LNCAP (cell line): ENCODE data around the gene TBC1D19.

Experiments used
- TF ChIP-seq, protein P1 (sequence below): fragments of 450-650 bp; IDR thresholded peaks from 2 replicates; pipeline ENCODE4 v1.5.1; 2017; ENCODE audit warnings: mild to moderate bottlenecking

Gene TBC1D19

DNA sequence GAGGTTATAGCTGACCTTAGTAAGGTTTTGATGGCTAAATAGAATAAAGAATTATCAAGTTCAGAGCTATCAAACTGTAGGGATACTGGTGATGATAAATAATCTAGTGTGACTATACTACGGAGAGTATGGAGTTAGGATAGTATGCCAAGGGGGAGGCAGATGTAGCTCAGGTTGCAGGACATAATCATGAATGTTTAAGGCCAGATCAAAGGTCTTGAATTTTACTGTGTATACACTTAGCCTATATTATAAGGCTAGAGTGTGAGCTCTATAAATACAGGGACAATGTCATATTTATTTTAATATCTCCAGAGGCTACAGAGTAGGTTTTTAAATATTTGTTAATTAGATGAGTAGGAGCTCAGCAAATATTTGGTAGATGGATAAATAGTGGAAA lies 145.7 kb downstream of the TBC1D19 start:
- TF ChIP-seq, protein P1, sequence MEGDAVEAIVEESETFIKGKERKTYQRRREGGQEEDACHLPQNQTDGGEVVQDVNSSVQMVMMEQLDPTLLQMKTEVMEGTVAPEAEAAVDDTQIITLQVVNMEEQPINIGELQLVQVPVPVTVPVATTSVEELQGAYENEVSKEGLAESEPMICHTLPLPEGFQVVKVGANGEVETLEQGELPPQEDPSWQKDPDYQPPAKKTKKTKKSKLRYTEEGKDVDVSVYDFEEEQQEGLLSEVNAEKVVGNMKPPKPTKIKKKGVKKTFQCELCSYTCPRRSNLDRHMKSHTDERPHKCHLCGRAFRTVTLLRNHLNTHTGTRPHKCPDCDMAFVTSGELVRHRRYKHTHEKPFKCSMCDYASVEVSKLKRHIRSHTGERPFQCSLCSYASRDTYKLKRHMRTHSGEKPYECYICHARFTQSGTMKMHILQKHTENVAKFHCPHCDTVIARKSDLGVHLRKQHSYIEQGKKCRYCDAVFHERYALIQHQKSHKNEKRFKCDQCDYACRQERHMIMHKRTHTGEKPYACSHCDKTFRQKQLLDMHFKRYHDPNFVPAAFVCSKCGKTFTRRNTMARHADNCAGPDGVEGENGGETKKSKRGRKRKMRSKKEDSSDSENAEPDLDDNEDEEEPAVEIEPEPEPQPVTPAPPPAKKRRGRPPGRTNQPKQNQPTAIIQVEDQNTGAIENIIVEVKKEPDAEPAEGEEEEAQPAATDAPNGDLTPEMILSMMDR = no peak

DNA sequence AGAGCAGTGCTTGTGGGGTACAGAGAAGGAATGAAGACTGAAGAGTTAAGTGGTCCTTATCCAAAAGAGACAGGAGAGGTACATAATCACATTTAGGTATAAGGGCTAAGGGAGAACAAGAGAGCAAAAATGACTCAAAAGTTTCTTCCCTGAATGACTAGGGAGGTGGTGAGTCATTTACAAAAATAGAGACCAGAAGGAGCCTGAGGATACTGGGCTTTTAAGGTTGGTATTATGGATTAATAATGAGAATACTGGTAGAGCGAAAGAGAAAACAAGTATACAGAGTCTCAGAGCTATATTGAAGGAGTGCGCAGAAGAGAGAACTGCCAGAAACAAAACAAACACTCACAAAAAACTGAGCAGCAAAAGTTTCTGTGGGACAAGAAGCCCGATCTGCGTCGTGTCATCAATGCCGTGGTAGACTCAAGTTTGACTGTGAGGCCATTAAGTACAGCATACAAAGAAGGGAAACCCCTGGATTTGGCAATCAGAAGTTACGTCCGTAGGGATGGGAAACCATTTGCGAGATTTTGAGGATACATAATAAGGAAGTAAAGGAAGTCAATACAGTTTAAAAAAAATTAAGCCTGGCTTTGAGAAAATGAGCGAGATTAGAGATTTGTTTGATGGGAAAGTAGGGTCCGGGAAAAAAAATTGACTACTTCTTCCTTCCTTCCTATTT lies 147.6 kb downstream of the TBC1D19 start:
- TF ChIP-seq, protein P1 = no peak

DNA sequence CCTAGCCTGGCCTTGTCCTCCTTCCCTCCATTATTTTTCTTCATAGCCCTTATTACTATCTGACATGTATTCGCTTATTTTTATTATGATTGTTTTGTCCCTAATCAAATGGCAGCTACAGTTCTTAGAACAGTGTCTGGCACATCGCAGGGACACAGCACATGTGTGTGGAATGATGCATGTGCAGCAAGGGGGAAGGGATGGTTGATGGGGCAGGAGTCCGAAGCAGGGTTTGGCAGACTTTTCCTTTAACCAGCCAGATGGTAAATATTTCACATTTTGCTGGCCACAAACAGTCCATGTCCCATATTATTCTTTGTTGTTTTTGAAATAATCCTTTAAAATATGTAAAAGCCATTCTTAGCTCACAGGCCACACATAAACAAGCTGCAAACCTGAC lies 148.5 kb downstream of the TBC1D19 start:
- TF ChIP-seq, protein P1 = no peak

DNA sequence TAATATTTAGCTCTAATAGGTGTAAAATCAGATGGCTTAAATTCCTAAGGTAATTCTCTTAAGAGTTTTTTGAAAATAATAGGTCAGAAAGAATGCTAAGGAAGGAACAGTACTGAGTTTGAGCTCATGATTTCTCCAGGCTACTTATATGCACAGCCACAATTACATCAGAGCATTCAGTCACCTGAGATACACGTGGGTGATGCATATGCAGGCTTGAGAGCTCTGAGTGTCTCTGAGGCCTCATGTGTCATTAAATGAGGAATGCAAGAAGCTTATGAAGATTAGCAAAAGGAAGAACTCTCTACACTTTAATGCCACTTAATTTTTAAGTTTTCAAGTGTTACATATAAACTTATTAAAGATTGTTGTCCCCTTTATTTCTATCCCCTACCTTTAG lies 152.7 kb downstream of the TBC1D19 start:
- TF ChIP-seq, protein P1 = no peak

DNA sequence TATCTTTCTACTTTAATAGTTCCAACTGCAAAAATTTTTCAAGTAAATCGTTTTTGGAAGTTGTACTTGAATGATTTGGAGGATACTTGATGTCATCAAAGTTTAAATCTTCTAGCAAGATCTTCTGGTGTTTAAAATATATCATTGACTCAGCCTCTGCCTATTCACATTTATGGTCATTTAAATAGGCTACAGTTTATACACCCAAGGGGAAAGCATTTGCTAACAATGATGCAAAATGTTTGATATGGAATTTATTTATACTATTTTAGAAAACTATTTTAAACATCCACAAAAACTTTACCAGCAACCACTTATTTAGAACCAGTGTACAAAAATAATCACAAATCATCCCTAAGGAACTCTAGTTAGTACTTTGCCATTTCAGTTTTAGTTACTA lies 153.5 kb downstream of the TBC1D19 start:
- TF ChIP-seq, protein P1 = no peak

DNA sequence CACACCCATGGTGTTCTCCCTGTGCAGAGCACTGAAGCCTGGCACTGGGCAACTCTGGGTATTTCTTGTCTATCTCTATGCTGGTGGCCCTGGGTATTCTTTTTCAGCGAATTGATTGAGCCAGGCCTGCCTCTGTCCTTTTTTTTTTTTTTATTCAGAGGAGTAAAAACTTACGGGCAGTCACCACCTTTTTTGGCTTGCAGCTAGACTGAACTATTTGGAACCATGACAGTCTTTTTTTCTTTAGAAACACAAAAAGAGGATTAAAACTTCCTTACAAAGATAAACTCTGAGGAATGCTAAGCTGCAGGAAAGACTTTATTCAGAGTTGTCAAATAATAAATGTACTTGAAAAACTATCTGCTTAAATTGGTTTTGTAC lies 157.6 kb downstream of the TBC1D19 start:
- TF ChIP-seq, protein P1 = no peak

- TF ChIP-seq, protein P1 = no peak
These were observed 162.9 kb downstream of the TBC1D19 start for GRCh38 chr4:26746802-26747213.

GRCh38 chr4:26748811-26749210 lies 164.9 kb downstream of the TBC1D19 start:
- TF ChIP-seq, protein P1 = no peak
